CD8-positive, alpha-beta memory T cell (primary cell): ENCODE data around the gene CD5L. TPM values are rescaled to one million over a fixed set of nuclear protein-coding genes. Genes with fewer than 3 reads are reported as not detected.

Source experiments
- CTCF ChIA-PET: fragments of 350-600 bp; sonication (Branson Sonifier 250); formaldehyde crosslinking; loops from one replicate; lab custom pipeline; 2021; ENCODE audit warnings: antibody characterized with exemption; lab: Charles Lee
- POLR2A ChIA-PET: fragments of 350-600 bp; sonication (Branson Sonifier 250); formaldehyde crosslinking; loops from one replicate; lab custom pipeline; 2021; ENCODE audit warnings: antibody characterized with exemption; lab: Charles Lee
- DNase-seq, 5 donors: peaks; one replicate each; pipeline versions ENCODE4 v3.0.0 to v3.0.0-alpha.2; 2020 to 2022; ENCODE audit warnings: mixed read lengths in 1 of 5
- H3K27ac ChIP-seq: one replicate; pipeline ENCODE4 v1.7.0; 2013; ENCODE audit warnings: low read depth, mild to moderate bottlenecking, low read length, moderate library complexity
- H3K27me3 ChIP-seq: 2 replicates; pipeline ENCODE4 v1.7.0; 2013; ENCODE audit warnings: low read length, mild to moderate bottlenecking; ENCODE audit not compliant: insufficient read depth, poor library complexity, severe bottlenecking
- H3K36me3 ChIP-seq: 2 replicates; pipeline ENCODE4 v1.7.0; 2013; ENCODE audit warnings: mild to moderate bottlenecking, low read length, moderate library complexity; ENCODE audit not compliant: insufficient read depth
- H3K4me1 ChIP-seq: 2 replicates; pipeline ENCODE4 v1.7.0; 2013; ENCODE audit warnings: mild to moderate bottlenecking, low read length, moderate library complexity; ENCODE audit not compliant: insufficient read depth
- H3K4me3 ChIP-seq: 2 replicates; pipeline ENCODE4 v1.7.0; 2013; ENCODE audit warnings: mild to moderate bottlenecking, low read length
- H3K9me3 ChIP-seq: 2 replicates; pipeline ENCODE4 v1.7.0; 2013; ENCODE audit warnings: mild to moderate bottlenecking, low read length
- H3K27ac Mint-ChIP-seq, 8 donors: one replicate each; pipeline ENCODE4 v1.8.0; 2020 to 2021; ENCODE audit warnings: mixed read lengths in 8 of 8, mild to moderate bottlenecking in 6 of 8, inconsistent platforms in 3 of 8, moderate library complexity in 3 of 8
- H3K27me3 Mint-ChIP-seq, 2 donors: one replicate each; pipeline ENCODE4 v1.8.0; 2020 to 2021; ENCODE audit warnings: mixed read lengths in 2 of 2, mild to moderate bottlenecking in 1 of 2, moderate library complexity in 1 of 2
- H3K36me3 Mint-ChIP-seq, 3 donors: one replicate each; pipeline ENCODE4 v1.8.0; 2020 to 2021; ENCODE audit warnings: mixed read lengths in 3 of 3, inconsistent platforms in 1 of 3, mild to moderate bottlenecking in 1 of 3
- H3K4me1 Mint-ChIP-seq, 3 donors: one replicate each; pipeline ENCODE4 v1.8.0; 2020 to 2021; ENCODE audit warnings: mixed read lengths in 3 of 3, inconsistent platforms in 1 of 3, mild to moderate bottlenecking in 1 of 3
- H3K4me3 Mint-ChIP-seq, 7 donors: one replicate each; pipeline ENCODE4 v1.8.0; 2020 to 2021; ENCODE audit warnings: mixed read lengths in 7 of 7, mild to moderate bottlenecking in 6 of 7, moderate library complexity in 4 of 7, inconsistent platforms in 2 of 7
- H3K9me3 Mint-ChIP-seq, 5 donors: one replicate each; pipeline ENCODE4 v1.8.0; 2020 to 2022; ENCODE audit warnings: mixed read lengths in 5 of 5, mild to moderate bottlenecking in 3 of 5, moderate library complexity in 2 of 5, inconsistent platforms in 1 of 5
- polyA plus RNA-seq: library from polyadenylated mRNA; unstranded; fragments of 300-500 nt; fragmentation: Illumina TruSeq; gene quantifications from one replicate; pipeline ENCODE4 v1.2.3, GENCODE V29; 2021
- total RNA-seq, 2 experiments: library from RNA; stranded (reverse); gene quantifications; one replicate each; pipeline ENCODE4 v1.2.3, GENCODE V29; 2021

CD5L gene
- total and polyA plus RNA-seq, 3 experiments from 2014 or later = not detected

GRCh38 chr1:157803851-157804250 lies 37.8 kb downstream of the CD5L start:
- no peak overlapping the region for H3K4me3 Mint-ChIP-seq
- Histone ChIP-seq H3K36me3 (no peaks in the 10 kb centered on the region), H3K9me3 (no peaks in the 10 kb centered on the region), H3K27ac (no peak overlapping the region), H3K27me3 (no peaks in the 10 kb centered on the region), H3K4me1 (no peaks in the 10 kb centered on the region), H3K4me3 (no peak overlapping the region)
- H3K27ac Mint-ChIP-seq = no peak overlapping the region
- peaks cover 6 to 11% of the 10 kb centered on the region in 2 donors for H3K27me3 Mint-ChIP-seq
- ChIA-PET POLR2A (no interaction called here), CTCF (no interaction called here)
- peaks cover 0 to 2% (median 0%) of the 10 kb centered on the region in 5 donors for H3K9me3 Mint-ChIP-seq
- H3K4me1 Mint-ChIP-seq = no peaks in the 10 kb centered on the region
- H3K36me3 Mint-ChIP-seq = no peaks in the 10 kb centered on the region
- no peak for DNase-seq

GRCh38 chr1:157799996-157800395 lies 41.6 kb downstream of the CD5L start:
- Histone ChIP-seq H3K27ac (no peak overlapping the region), H3K4me3 (no peak overlapping the region), H3K4me1 (no peaks in the 10 kb centered on the region), H3K9me3 (no peaks in the 10 kb centered on the region), H3K27me3 (no peaks in the 10 kb centered on the region), H3K36me3 (no peaks in the 10 kb centered on the region)
- ChIA-PET POLR2A (no interaction called here), CTCF (no interaction called here)
- Mint-ChIP-seq H3K4me3 (no peak overlapping the region), H3K27me3 (peaks cover 0 to 3% of the 10 kb centered on the region in 2 donors), H3K4me1 (no peaks in the 10 kb centered on the region), H3K9me3 (no peaks in the 10 kb centered on the region), H3K36me3 (no peaks in the 10 kb centered on the region), H3K27ac (no peak overlapping the region)
- no peak for DNase-seq

GRCh38 chr1:157798211-157798610 lies 43.4 kb downstream of the CD5L start:
- Histone ChIP-seq H3K36me3 (no peaks in the 10 kb centered on the region), H3K4me1 (no peaks in the 10 kb centered on the region), H3K27ac (no peak overlapping the region), H3K9me3 (peaks cover under 1% of the 10 kb centered on the region), H3K27me3 (no peaks in the 10 kb centered on the region), H3K4me3 (no peak overlapping the region)
- no peak overlapping the region for H3K27ac Mint-ChIP-seq
- no peaks in the 10 kb centered on the region for H3K4me1 Mint-ChIP-seq
- H3K36me3 Mint-ChIP-seq = peaks cover 0 to 6% (median 1%) of the 10 kb centered on the region in 3 donors
- POLR2A ChIA-PET = no interaction called here
- no peaks in the 10 kb centered on the region for H3K27me3 Mint-ChIP-seq
- no peak overlapping the region for H3K4me3 Mint-ChIP-seq
- peaks cover 9 to 11% (median 10%) of the 10 kb centered on the region in 5 donors for H3K9me3 Mint-ChIP-seq
- DNase-seq = no peak
- CTCF ChIA-PET = no interaction called here

- Histone ChIP-seq H3K4me1 (no peaks in the 10 kb centered on the region), H3K27me3 (no peaks in the 10 kb centered on the region), H3K4me3 (no peak overlapping the region), H3K36me3 (no peaks in the 10 kb centered on the region), H3K27ac (no peak overlapping the region), H3K9me3 (no peaks in the 10 kb centered on the region)
- peaks cover 2 to 8% of the 10 kb centered on the region in 2 donors for H3K27me3 Mint-ChIP-seq
- H3K9me3 Mint-ChIP-seq = peaks cover 0 to 9% (median 6%) of the 10 kb centered on the region in 5 donors
- H3K4me3 Mint-ChIP-seq = no peak overlapping the region
- H3K4me1 Mint-ChIP-seq = peaks cover 4 to 6% (median 6%) of the 10 kb centered on the region in 3 donors
- no peak overlapping the region for H3K27ac Mint-ChIP-seq
- DNase-seq = no peak
- ChIA-PET POLR2A (no interaction called here), CTCF (no interaction called here)
- H3K36me3 Mint-ChIP-seq = no peaks in the 10 kb centered on the region
These were observed 56.4 kb downstream of the CD5L start for GRCh38 chr1:157785248-157785647.

- no peaks in the 10 kb centered on the region for H3K9me3 ChIP-seq
- Mint-ChIP-seq H3K4me1 (peaks cover 4 to 6% (median 6%) of the 10 kb centered on the region in 3 donors), H3K4me3 (no peak overlapping the region), H3K27ac (no peak overlapping the region), H3K36me3 (no peaks in the 10 kb centered on the region), H3K27me3 (peaks cover 2 to 8% of the 10 kb centered on the region in 2 donors), H3K9me3 (peaks cover 0 to 6% (median 3%) of the 10 kb centered on the region in 5 donors)
- H3K36me3 ChIP-seq = no peaks in the 10 kb centered on the region
- H3K4me3 ChIP-seq = no peak overlapping the region
- H3K27me3 ChIP-seq = no peaks in the 10 kb centered on the region
- ChIA-PET CTCF (no interaction called here), POLR2A (no interaction called here)
- H3K4me1 ChIP-seq = no peaks in the 10 kb centered on the region
- H3K27ac ChIP-seq = no peak overlapping the region
- DNase-seq = no peak
These were observed 56.8 kb downstream of the CD5L start for GRCh38 chr1:157784801-157785200.

DNA sequence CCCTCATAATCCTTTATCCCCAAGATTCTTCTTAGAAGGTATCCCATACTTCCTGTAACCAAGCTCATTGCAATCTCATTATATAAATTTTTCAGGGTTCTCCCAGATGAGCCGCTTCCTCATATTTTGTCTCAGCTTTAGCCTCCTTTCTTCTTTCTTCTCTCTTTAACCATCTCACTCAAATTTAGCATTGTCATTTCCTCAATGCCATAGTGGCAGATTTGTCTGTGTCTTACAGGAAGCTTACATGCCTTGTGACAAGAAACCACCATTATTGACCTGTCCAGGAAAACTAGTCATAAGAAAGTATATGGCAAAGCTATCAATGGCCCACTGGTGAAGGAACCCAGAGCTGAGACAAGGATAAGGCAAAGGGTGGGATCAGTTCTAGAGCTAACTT lies 58.7 kb downstream of the CD5L start:
- DNase-seq = no peak
- H3K36me3 ChIP-seq = no peaks in the 10 kb centered on the region
- no peaks in the 10 kb centered on the region for H3K4me1 ChIP-seq
- no peak overlapping the region for H3K27ac Mint-ChIP-seq
- no peak overlapping the region for H3K4me3 Mint-ChIP-seq
- H3K9me3 ChIP-seq = no peaks in the 10 kb centered on the region
- CTCF ChIA-PET = no interaction called here
- no peak overlapping the region for H3K4me3 ChIP-seq
- peaks cover 0 to 2% (median 0%) of the 10 kb centered on the region in 5 donors for H3K9me3 Mint-ChIP-seq
- no peaks in the 10 kb centered on the region for H3K27me3 ChIP-seq
- H3K36me3 Mint-ChIP-seq = no peaks in the 10 kb centered on the region
- H3K27ac ChIP-seq = no peak overlapping the region
- peaks cover 4 to 6% (median 6%) of the 10 kb centered on the region in 3 donors for H3K4me1 Mint-ChIP-seq
- peaks cover 2 to 8% of the 10 kb centered on the region in 2 donors for H3K27me3 Mint-ChIP-seq
- POLR2A ChIA-PET = no interaction called here

GRCh38 chr1:157781048-157781447 lies 60.6 kb downstream of the CD5L start:
- Mint-ChIP-seq H3K27ac (no peak overlapping the region), H3K9me3 (peaks cover 0 to 2% (median 0%) of the 10 kb centered on the region in 5 donors), H3K4me3 (no peak overlapping the region), H3K36me3 (no peaks in the 10 kb centered on the region), H3K27me3 (peaks cover 2 to 8% of the 10 kb centered on the region in 2 donors), H3K4me1 (peaks cover 4 to 6% (median 6%) of the 10 kb centered on the region in 3 donors)
- ChIA-PET POLR2A (no interaction called here), CTCF (no interaction called here)
- no peak overlapping the region for H3K27ac ChIP-seq
- no peaks in the 10 kb centered on the region for H3K36me3 ChIP-seq
- H3K4me3 ChIP-seq = no peak overlapping the region
- no peak for DNase-seq
- no peaks in the 10 kb centered on the region for H3K9me3 ChIP-seq
- H3K27me3 ChIP-seq = no peaks in the 10 kb centered on the region
- H3K4me1 ChIP-seq = no peaks in the 10 kb centered on the region
